Adipocyte (in vitro differentiated cells): ENCODE data around the gene SRGAP1.
"Not testable (repeated sequence)": the region's sequence is repeated elsewhere in the genome, so short reads cannot be mapped to it uniquely, and the experiment has no call there.

Experiments
- DNase-seq: peaks from one replicate; pipeline ENCODE4 v3.0.0-alpha.2; 2015; ENCODE audit warnings: low read depth
- H3K27me3 ChIP-seq: replicated peaks from 2 replicates; pipeline ENCODE4 v1.7.0; 2013; ENCODE audit warnings: mild to moderate bottlenecking, low read length, moderate library complexity; ENCODE audit not compliant: control insufficient read depth, insufficient read depth
- H3K36me3 ChIP-seq: 2 replicates; pipeline ENCODE4 v1.7.0; 2013; ENCODE audit warnings: low read length, mild to moderate bottlenecking, moderate library complexity; ENCODE audit not compliant: control insufficient read depth, insufficient read depth, severe bottlenecking
- H3K4me1 ChIP-seq: 2 replicates; pipeline ENCODE4 v1.7.0; 2013; ENCODE audit warnings: mild to moderate bottlenecking, low read length, moderate library complexity; ENCODE audit not compliant: control insufficient read depth, insufficient read depth
- H3K4me3 ChIP-seq: 2 replicates; pipeline ENCODE4 v1.7.0; 2013; ENCODE audit warnings: mild to moderate bottlenecking, low read length, moderate library complexity
- H3K9ac ChIP-seq: 2 replicates; pipeline ENCODE4 v1.7.0; 2013; ENCODE audit warnings: mild to moderate bottlenecking, low read length, moderate library complexity
- H3K9me3 ChIP-seq: 2 replicates; pipeline ENCODE4 v1.7.0; 2013; ENCODE audit warnings: mild to moderate bottlenecking, low read length, moderate library complexity; ENCODE audit not compliant: control insufficient read depth

The SRGAP1 gene

GRCh38 chr12:64131456-64131855 lies 287.0 kb downstream of the SRGAP1 start:
- H3K9ac ChIP-seq, DNase-seq, H3K4me1 ChIP-seq, H3K27me3 ChIP-seq, H3K4me3 ChIP-seq: not testable (repeated sequence)
- peaks cover 61% of the 10 kb centered on the region for H3K36me3 ChIP-seq
- peaks cover 10% of the 10 kb centered on the region for H3K9me3 ChIP-seq

DNA sequence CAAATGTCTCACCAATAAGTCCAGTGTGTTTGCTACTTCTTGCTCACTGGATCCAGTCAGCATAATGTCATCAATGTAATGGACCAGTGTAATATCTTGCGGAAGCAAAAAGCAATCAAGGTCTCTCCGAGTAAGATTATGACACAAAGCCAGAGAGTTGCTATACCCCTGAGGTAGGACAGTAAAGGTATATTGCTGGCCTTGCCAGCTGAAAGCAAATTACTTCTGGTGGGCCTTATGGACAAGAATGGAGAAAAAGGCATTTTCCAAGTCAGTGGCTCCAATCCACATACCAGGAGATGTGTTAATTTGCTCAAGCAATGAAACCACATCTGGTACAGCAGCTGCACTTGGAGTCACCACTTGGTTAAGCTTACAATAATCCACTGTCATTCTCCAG lies 288.2 kb downstream of the SRGAP1 start:
- H3K4me1 ChIP-seq, H3K27me3 ChIP-seq, DNase-seq, H3K4me3 ChIP-seq, H3K9ac ChIP-seq: not testable (repeated sequence)
- peaks cover 10% of the 10 kb centered on the region for H3K9me3 ChIP-seq
- peaks cover 49% of the 10 kb centered on the region for H3K36me3 ChIP-seq

GRCh38 chr12:64137117-64137516 lies 292.6 kb downstream of the SRGAP1 start:
- H3K4me3 ChIP-seq = no peak overlapping the region
- peaks cover 10% of the 10 kb centered on the region for H3K9me3 ChIP-seq
- no peaks in the 10 kb centered on the region for H3K27me3 ChIP-seq
- H3K9ac ChIP-seq = no peak overlapping the region
- peak; percentile 11 for DNase-seq
- peaks cover 7% of the 10 kb centered on the region for H3K4me1 ChIP-seq
- peaks cover 25% of the 10 kb centered on the region for H3K36me3 ChIP-seq

- Histone ChIP-seq H3K36me3 (peaks cover 28% of the 10 kb centered on the region), H3K27me3 (no peaks in the 10 kb centered on the region), H3K4me3 (no peak overlapping the region), H3K9me3 (peaks cover under 1% of the 10 kb centered on the region), H3K9ac (no peak overlapping the region), H3K4me1 (peaks cover 7% of the 10 kb centered on the region)
- no peak for DNase-seq
Measured at GRCh38 chr12:64139021-64139420, 294.5 kb downstream of the SRGAP1 start.

GRCh38 chr12:64142382-64142781 lies 297.9 kb downstream of the SRGAP1 start:
- Histone ChIP-seq H3K36me3 (peaks cover 45% of the 10 kb centered on the region), H3K9me3 (no peaks in the 10 kb centered on the region), H3K27me3 (no peaks in the 10 kb centered on the region), H3K4me1 (no peaks in the 10 kb centered on the region), H3K4me3 (no peak overlapping the region), H3K9ac (no peak overlapping the region)
- DNase-seq = no peak

DNA sequence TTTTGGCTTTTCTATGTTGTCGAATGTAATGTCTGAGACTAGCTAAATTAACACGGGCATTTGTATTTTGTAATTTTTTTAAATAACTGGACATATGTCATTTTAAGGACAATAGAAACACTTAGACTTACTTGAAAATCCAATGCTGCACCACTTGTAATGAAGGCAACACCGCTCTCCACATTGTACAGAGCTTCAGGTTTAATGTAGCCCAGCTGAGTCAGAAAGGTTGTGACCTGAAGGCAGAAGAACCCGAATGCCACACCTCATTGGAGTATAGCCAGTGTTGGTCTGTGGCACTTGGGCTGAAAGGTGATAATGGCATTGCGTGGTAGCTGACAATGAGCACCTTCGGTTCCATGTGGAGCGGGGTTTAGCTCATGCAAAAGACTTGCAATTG lies 298.3 kb downstream of the SRGAP1 start:
- DNase-seq = no peak

GRCh38 chr12:64145226-64145625 lies 300.7 kb downstream of the SRGAP1 start:
- no peaks in the 10 kb centered on the region for H3K9me3 ChIP-seq
- no peak overlapping the region for H3K4me3 ChIP-seq
- H3K9ac ChIP-seq = no peak overlapping the region
- H3K27me3 ChIP-seq = no peaks in the 10 kb centered on the region
- H3K4me1 ChIP-seq = no peaks in the 10 kb centered on the region
- DNase-seq = no peak
- H3K36me3 ChIP-seq = peaks cover 44% of the 10 kb centered on the region

More for the DNA sequence above, 298.3 kb downstream of the SRGAP1 start:
- no peaks in the 10 kb centered on the region for H3K9me3 ChIP-seq
- H3K27me3 ChIP-seq = no peaks in the 10 kb centered on the region
- peaks cover 45% of the 10 kb centered on the region for H3K36me3 ChIP-seq
- no peaks in the 10 kb centered on the region for H3K4me1 ChIP-seq
- no peak overlapping the region for H3K9ac ChIP-seq
- no peak overlapping the region for H3K4me3 ChIP-seq

DNA sequence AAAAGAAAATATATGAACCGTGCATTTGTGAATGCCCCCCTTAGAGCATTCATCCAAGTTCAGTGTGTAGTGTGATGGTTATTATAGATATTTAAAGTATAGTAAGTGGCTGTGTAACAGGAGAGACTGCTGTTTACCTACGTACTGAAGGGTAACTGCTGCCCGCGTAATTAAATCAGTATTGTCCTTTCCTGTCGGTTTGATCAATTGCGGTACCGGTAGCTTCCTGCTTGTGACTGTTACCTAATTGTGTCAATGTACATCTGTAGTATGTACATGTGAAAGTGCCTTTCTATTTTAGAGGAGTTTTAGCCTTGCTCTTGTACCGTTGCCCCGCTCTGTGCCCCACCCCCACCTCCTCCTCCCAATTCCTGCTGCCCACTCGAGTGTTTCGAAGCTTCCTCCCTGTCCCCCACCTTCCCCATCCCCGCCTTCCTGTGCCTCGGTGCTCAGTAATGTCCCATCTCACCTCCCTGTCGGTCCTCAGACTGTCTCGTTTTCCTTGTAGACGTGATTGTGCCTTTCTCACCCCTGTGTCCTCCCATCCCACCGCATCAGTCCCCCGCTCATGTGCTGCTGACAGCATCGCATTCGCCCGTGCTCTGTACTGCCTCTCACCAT lies 302.6 kb downstream of the SRGAP1 start:
- no peak overlapping the region for H3K4me3 ChIP-seq
- no peaks in the 10 kb centered on the region for H3K27me3 ChIP-seq
- H3K36me3 ChIP-seq = peaks cover 40% of the 10 kb centered on the region
- no peaks in the 10 kb centered on the region for H3K9me3 ChIP-seq
- DNase-seq = no peak
- H3K4me1 ChIP-seq = no peaks in the 10 kb centered on the region
- no peak overlapping the region for H3K9ac ChIP-seq

GRCh38 chr12:64147875-64148274 lies 303.4 kb downstream of the SRGAP1 start:
- H3K9me3 ChIP-seq = no peaks in the 10 kb centered on the region
- H3K4me1 ChIP-seq = no peaks in the 10 kb centered on the region
- no peaks in the 10 kb centered on the region for H3K27me3 ChIP-seq
- H3K36me3 ChIP-seq = peaks cover 32% of the 10 kb centered on the region
- DNase-seq = peak; percentile 7
- no peak overlapping the region for H3K4me3 ChIP-seq
- H3K9ac ChIP-seq = no peak overlapping the region

GRCh38 chr12:64154677-64155076 lies 310.2 kb downstream of the SRGAP1 start:
- Histone ChIP-seq H3K4me3 (no peak overlapping the region), H3K27me3 (no peaks in the 10 kb centered on the region)

DNA sequence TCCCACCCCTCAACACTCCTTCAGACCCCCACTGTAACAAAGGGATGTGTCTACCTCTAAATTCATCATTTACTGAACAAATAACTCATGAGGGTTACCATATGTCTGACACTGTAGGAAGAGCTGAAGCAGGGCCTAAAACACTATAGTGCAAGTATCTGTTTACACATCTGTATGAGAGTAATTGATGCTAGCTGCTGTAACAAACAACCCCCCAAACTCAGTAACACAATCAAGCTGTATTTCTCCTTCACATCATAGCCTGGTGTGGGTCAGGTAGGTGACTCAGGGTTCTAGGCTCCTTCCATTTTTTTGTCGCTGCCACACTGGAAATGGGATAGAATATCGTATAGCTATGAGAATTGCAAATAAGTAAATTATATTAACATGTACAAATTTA lies 312.6 kb downstream of the SRGAP1 start:
- peaks cover 19% of the 10 kb centered on the region for H3K4me1 ChIP-seq
- no peaks in the 10 kb centered on the region for H3K9me3 ChIP-seq
- H3K27me3 ChIP-seq = no peaks in the 10 kb centered on the region
- H3K9ac ChIP-seq = no peak overlapping the region
- no peak for DNase-seq
- no peak overlapping the region for H3K4me3 ChIP-seq
- no peaks in the 10 kb centered on the region for H3K36me3 ChIP-seq

More at GRCh38 chr12:64154677-64155076, 310.2 kb downstream of the SRGAP1 start:
- DNase-seq = no peak
- H3K4me1 ChIP-seq = peaks cover 4% of the 10 kb centered on the region
- H3K9me3 ChIP-seq = no peaks in the 10 kb centered on the region
- no peak overlapping the region for H3K9ac ChIP-seq
- H3K36me3 ChIP-seq = no peaks in the 10 kb centered on the region
